WI38 (cell line): ENCODE data around the gene SERPINB10.
"Not testable (repeated sequence)": the region's sequence is repeated elsewhere in the genome, so short reads cannot be mapped to it uniquely, and the experiment has no call there.

Source experiments
- H3K4me3 ChIP-seq: 2 replicates; pipeline ENCODE4 v1.5.1; 2011; ENCODE audit warnings: low read depth, mild to moderate bottlenecking, control low read depth, low read length
- CTCF ChIP-seq: IDR thresholded peaks from 2 replicates; pipeline ENCODE4 v1.5.1; 2012; ENCODE audit warnings: low read depth, mild to moderate bottlenecking, control low read depth, low read length

The SERPINB10 gene

DNA sequence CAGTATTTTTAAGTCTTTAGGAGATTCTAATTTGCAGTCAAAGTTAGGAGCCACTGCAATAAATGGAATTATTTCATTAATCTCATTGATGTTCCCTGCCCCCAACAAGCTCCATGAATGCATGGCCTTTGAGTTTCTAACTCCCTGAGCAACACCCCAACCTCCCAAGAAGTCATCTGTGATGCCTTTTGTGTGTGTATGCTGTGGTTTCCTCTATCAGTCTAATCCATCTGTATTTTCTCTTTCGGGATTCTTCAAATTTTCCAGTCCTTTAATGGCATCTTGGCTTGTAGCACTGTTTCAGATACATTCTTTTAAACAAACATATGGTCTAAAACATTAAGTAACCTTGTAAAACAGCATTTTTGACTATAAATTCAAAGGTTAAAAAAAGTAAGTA lies 16.8 kb downstream of the SERPINB10 start:
- no peak for TF ChIP-seq CTCF
- H3K4me3 ChIP-seq, result no peak overlapping the region

- H3K4me3 ChIP-seq, result no peak overlapping the region
- TF ChIP-seq CTCF, result no peak
These were observed 20.6 kb downstream of the SERPINB10 start for GRCh38 chr18:63928331-63928730.

GRCh38 chr18:63929369-63929768 lies 21.6 kb downstream of the SERPINB10 start:
- H3K4me3 ChIP-seq, result not testable (repeated sequence)

DNA sequence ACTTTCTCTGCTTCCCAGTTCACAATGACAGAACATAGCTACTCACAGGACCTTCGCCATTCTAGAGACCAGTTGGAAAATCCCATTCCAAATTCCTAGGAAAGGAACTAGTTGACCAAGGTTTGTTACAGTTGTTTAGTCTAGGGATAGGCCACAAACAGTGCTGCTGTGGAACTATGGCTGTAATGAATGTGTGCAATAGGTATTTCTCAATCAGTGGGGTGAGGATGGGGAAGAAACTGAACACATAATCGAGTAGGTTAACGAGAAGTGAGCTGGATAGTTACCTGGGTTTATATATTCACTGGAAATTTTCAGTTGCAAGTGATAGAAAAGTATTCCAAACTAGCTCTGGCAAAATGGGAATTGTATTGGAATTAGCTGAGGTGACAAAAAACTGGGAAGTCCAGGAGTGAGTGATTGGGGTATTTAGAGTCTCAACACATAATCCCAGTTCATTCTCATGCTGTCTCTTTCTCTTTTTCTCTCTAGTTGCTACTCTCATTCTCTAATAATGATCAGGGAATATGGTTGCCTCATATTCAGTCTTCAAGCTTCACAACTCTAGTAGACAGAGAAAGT lies 23.1 kb downstream of the SERPINB10 start:
- no peak overlapping the region for H3K4me3 ChIP-seq
- TF ChIP-seq CTCF, result no peak

GRCh38 chr18:63936156-63936931 lies 28.6 kb downstream of the SERPINB10 start:
- TF ChIP-seq CTCF, result peak; percentile 54

DNA sequence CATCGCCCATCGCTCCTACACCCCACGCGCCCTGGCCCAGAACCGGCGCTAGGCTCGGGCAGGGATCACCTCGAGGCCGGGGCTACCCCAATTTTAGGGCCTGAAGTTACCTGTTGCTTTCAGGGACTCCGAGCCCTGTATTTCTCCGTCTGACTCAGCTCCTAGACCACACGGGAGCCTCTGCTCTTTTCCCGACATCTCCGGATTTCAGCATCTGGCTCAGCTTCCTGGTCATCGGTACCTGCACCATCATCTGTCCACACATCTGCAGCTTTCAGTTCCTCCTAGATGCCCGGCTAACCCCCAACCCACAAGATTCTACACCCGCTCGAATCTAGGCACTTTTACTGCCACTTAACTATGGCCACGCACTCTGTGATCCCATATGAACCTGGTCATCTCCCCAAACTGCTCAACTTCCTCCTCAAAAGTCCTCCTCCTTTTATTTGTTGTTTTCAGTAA lies 29.2 kb downstream of the SERPINB10 start:
- peak overlapping the region; percentile 72 for H3K4me3 ChIP-seq
- TF ChIP-seq CTCF, result no peak

More at GRCh38 chr18:63936156-63936931, 28.6 kb downstream of the SERPINB10 start:
- H3K4me3 ChIP-seq, result peak overlapping the region; percentile 72

GRCh38 chr18:63940008-63940407 lies 32.2 kb downstream of the SERPINB10 start:
- H3K4me3 ChIP-seq, result no peak overlapping the region
- TF ChIP-seq CTCF, result no peak

DNA sequence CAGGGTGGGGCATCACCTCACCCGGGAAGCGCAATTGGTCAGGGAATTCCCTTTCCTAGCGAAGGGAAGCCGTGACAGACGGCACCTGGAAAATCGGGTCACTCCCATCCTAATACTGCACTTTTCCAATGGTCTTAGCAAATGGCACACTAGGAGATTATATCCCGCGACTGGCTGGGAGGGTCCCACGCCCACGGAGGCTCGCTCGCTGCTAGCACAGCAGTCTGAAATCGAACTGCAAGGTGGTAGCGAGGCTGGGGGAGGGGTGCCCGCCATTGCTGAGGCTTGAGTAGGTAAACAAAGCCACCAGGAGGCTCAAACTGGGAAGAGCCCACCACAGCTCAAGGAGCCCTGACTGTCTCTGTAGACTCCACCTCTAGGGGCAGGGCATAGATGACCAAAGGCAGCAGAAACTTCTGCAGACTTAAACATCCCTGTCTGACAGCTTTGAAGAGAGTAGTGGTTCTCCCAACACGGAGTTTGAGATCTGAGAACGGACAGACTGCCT lies 32.8 kb downstream of the SERPINB10 start:
- not testable (repeated sequence) for H3K4me3 ChIP-seq
